ENCODE data around the gene PTPRM. TPM values are rescaled to one million over a fixed set of nuclear protein-coding genes. Genes with fewer than 3 reads are reported as not detected.

Gene PTPRM
- total and polyA plus RNA-seq, 2 of the 8 experiments (the other 6 are each of a cell fraction or from before 2014, with no cell fraction given) = 4.1 to 7.0 TPM

DNA sequence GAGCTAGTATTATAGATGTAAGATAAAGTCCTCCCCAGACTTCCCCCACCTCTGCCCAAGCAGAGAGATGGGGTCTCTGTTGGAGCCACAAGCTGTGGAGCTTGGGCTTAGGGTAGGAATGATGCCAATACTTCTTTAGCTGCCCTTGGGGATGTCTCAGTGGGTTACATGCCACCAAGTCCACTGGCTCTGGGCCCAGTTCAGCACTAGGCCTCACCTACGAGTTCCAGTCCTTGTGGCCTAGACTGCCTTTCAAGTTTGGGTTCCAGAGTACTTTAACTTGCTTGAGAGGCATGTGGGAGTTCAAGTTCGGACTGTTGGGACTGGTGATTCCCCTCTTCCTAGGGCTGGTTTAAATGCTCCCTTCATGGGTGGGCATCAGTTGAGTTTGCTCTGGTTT, 272.4 kb downstream of the PTPRM start:
- no peak overlapping the region for H3K18ac ChIP-seq (ENCODE audit: extremely low read depth, low read length)
- no peak for FAIRE-seq
- no peak overlapping the region for H2BK15ac ChIP-seq (ENCODE audit: low read length)
- H4K20me1 ChIP-seq (replicated peaks in 1 of 2; ENCODE audit: control insufficient read depth in 1 of 2, insufficient read depth in 2 of 2, low read length in 2 of 2) = no peaks in the 10 kb centered on the region
- H3K36me3 ChIP-seq (ENCODE audit: control insufficient read depth in 2 of 4, insufficient read depth in 4 of 4, low read length in 3 of 4) = no peaks in the 10 kb centered on the region
- no peak overlapping the region for H3K23ac ChIP-seq (ENCODE audit: insufficient read length)
- H4K91ac ChIP-seq (replicated peaks; ENCODE audit: insufficient read length, low read length) = no peak overlapping the region
- no peak overlapping the region for H2AFZ ChIP-seq (ENCODE audit: low read length)
- H3K4ac ChIP-seq (replicated peaks; ENCODE audit: insufficient read length, low read depth, low read length) = no peak overlapping the region
- CTCF ChIA-PET (ENCODE audit: partially characterized antibody) = no interaction called here
- no peaks in the 10 kb centered on the region for H3K27me3 ChIP-seq (replicated peaks in 1 of 4; ENCODE audit: control insufficient read depth in 3 of 4, extremely low read depth in 1 of 4, insufficient read depth in 3 of 4, low read length in 3 of 4)
- H3K56ac ChIP-seq (replicated peaks; ENCODE audit: insufficient read length, low read depth, low read length) = no peak overlapping the region
- no peak overlapping the region for H2AK5ac ChIP-seq (ENCODE audit: low read depth, low read length)
- H4K5ac ChIP-seq (ENCODE audit: insufficient read length, low read depth, low read length) = no peak overlapping the region
- H3K9ac ChIP-seq (replicated peaks in 1 of 4; ENCODE audit: extremely low read depth in 1 of 4, low read depth in 3 of 4, low read length in 3 of 4) = no peak overlapping the region
- H2BK12ac ChIP-seq (ENCODE audit: low read depth, low read length) = no peak overlapping the region
- H3K79me1 ChIP-seq (ENCODE audit: low read depth, low read length) = no peaks in the 10 kb centered on the region
- H2BK20ac ChIP-seq (ENCODE audit: low read length) = no peak overlapping the region
- H2BK120ac ChIP-seq (replicated peaks; ENCODE audit: low read depth, low read length) = no peak overlapping the region
- H2BK5ac ChIP-seq (ENCODE audit: low read depth, low read length) = no peak overlapping the region
- no peak overlapping the region for H3K27ac ChIP-seq (ENCODE audit: low read depth, low read length)
- peaks cover 9 to 11% of the 10 kb centered on the region in 2 experiments; a peak in 3 of 4 replicates for H3K9me3 ChIP-seq (ENCODE audit: insufficient read depth in 2 of 2, low read depth in 1 of 2, low read length in 1 of 2)
- no peaks in the 10 kb centered on the region for H3K79me2 ChIP-seq (ENCODE audit: control insufficient read depth in 1 of 2, insufficient read depth in 2 of 2, low read length in 2 of 2)
- POLR2A ChIA-PET (ENCODE audit: partially characterized antibody) = no interaction called here
- no peaks in the 10 kb centered on the region for H3K4me1 ChIP-seq (replicated peaks in 1 of 4; ENCODE audit: control insufficient read depth in 3 of 4, insufficient read depth in 4 of 4, low read length in 3 of 4)
- H3K4me2 ChIP-seq (ENCODE audit: insufficient read depth in 1 of 2, low read depth in 2 of 2, low read length in 2 of 2) = no peak overlapping the region
- H3K14ac ChIP-seq (ENCODE audit: insufficient read length) = no peak overlapping the region
- DNase-seq (ENCODE audit: low read depth in 1 of 2, low spot score in 2 of 2) = no peak
- no peaks in the 10 kb centered on the region for H3K23me2 ChIP-seq (ENCODE audit: low read depth, low read length)
- peak overlapping the region; percentile 68; the same call in 1 of the 2 replicates for H4K8ac ChIP-seq (ENCODE audit: extremely low read depth, insufficient read depth, low read length)
- H3K4me3 ChIP-seq (ENCODE audit: extremely low read depth in 1 of 4, insufficient read depth in 2 of 4, low read depth in 3 of 4, low read length in 4 of 4) = no peak overlapping the region
- 86% methylated on average over 2 of the region's 2 CpGs; no CpG with 5 or more reads in 1 of the 2 experiments for WGBS, 2 experiments (ENCODE audit: extremely low coverage in 1 of 2, insufficient coverage in 1 of 2, insufficient read length in 1 of 2, insufficient replicate concordance in 2 of 2, low coverage in 1 of 2, low lambda C conversion rate in 2 of 2, missing lambda C conversion rate in 1 of 2)
- no peak for TF ChIP-seq GABPA (IDR thresholded peaks at IDR 0.05; ENCODE audit: borderline replicate concordance, insufficient read depth, low read length)
- no peak for TF ChIP-seq EP300 (IDR thresholded peaks at IDR 0.05; ENCODE audit: borderline replicate concordance in 1 of 2, low read depth in 2 of 2, low read length in 2 of 2)
- no peak for TF ChIP-seq BCL11A (IDR thresholded peaks at IDR 0.05; ENCODE audit: low read depth in 2 of 2, low read length in 2 of 2)
- no peak for TF ChIP-seq HDAC2 (IDR thresholded peaks at IDR 0.05; ENCODE audit: borderline replicate concordance in 1 of 2, low read depth in 2 of 2, low read length in 2 of 2)
- TF ChIP-seq TCF12 (IDR thresholded peaks at IDR 0.05; ENCODE audit: low read depth, low read length) = no peak
- no peak for TF ChIP-seq RXRA (IDR thresholded peaks at IDR 0.05; ENCODE audit: insufficient read depth, low read depth, low read length)
- no peak for TF ChIP-seq HDAC6 (IDR thresholded peaks at IDR 0.05; ENCODE audit: low read depth, low read length)
- no peak for TF ChIP-seq SRF (IDR thresholded peaks at IDR 0.05; ENCODE audit: low read depth, low read length)
- TF ChIP-seq, protein P1, sequence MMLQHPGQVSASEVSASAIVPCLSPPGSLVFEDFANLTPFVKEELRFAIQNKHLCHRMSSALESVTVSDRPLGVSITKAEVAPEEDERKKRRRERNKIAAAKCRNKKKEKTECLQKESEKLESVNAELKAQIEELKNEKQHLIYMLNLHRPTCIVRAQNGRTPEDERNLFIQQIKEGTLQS (IDR thresholded peaks at IDR 0.05; ENCODE audit: insufficient read depth, low read depth, low read length) = no peak
- no peak for TF ChIP-seq SIN3A (conservative IDR thresholded peaks at IDR 0.05 in 1 of 2, IDR thresholded peaks at IDR 0.05 in 1 of 2; ENCODE audit: low read depth in 1 of 2, low read length in 2 of 2)
- no peak for TF ChIP-seq TAF7 (optimal IDR thresholded peaks at IDR 0.05; ENCODE audit: borderline replicate concordance, low read depth, low read length)
- TF ChIP-seq RFX5 (IDR thresholded peaks at IDR 0.05; ENCODE audit: borderline replicate concordance, low read depth, low read length) = no peak
